Psoas muscle (tissue), 8 donors: ENCODE data around the gene CENPP. TPM values are rescaled to one million over a fixed set of nuclear protein-coding genes. Genes with fewer than 3 reads are reported as not detected.

ENCODE experiments used
- ATAC-seq, 4 donors: fragments of 200-7000 bp; cut with Tn5 transposase; one replicate each; pipeline ENCODE4 v1.9.1; 2020; ENCODE audit warnings: moderate library complexity in 3 of 4, mild to moderate bottlenecking in 2 of 4
- DNase-seq, 2 donors: peaks; one replicate each; pipeline ENCODE4 v3.0.0-alpha.2; 2020
- H3K27ac ChIP-seq: fragments of 200-600 bp; one replicate; pipeline ENCODE4 v1.8.0; 2022
- H3K27me3 ChIP-seq, 3 donors: fragments of 200-600 bp in 1 of 3; one replicate each; pipeline versions ENCODE4 v1.6.1 to v1.8.0; 2013 to 2022; ENCODE audit warnings: low read length in 2 of 3, mild to moderate bottlenecking in 2 of 3, moderate library complexity in 1 of 3; ENCODE audit not compliant: insufficient read depth in 3 of 3
- H3K36me3 ChIP-seq, 2 donors: fragments of 200-600 bp in 1 of 2; one replicate each; pipeline versions ENCODE4 v1.6.1 to v1.8.0; 2013 to 2022; ENCODE audit warnings: low read depth in 1 of 2, mild to moderate bottlenecking in 1 of 2, moderate library complexity in 1 of 2; ENCODE audit not compliant: insufficient read depth in 1 of 2
- H3K4me1 ChIP-seq: fragments of 200-600 bp; one replicate; pipeline ENCODE4 v1.8.0; 2022
- H3K4me3 ChIP-seq: fragments of 200-600 bp; one replicate; pipeline ENCODE4 v1.8.0; 2022; ENCODE audit warnings: mild to moderate bottlenecking
- H3K9me3 ChIP-seq: fragments of 200-600 bp; one replicate; pipeline ENCODE4 v1.8.0; 2022
- CTCF ChIP-seq: fragments of 200-600 bp; IDR thresholded peaks from one replicate; pipeline ENCODE4 v1.8.0; 2022; ENCODE audit warnings: antibody characterized with exemption
- WGBS, 3 donors: extraction: QIAGEN DNeasy Blood & Tissue Kit; methylation state at CpG; one replicate each; pipeline versions ENCODE4 v1.1.6 to v1.1.7; 2013; 5-methylcytosine and 5-hydroxymethylcytosine counted together
- intact Hi-C, 2 donors: fragments of 100-400 bp; cut with DNase I; formaldehyde crosslinking; loops; one replicate each; pipeline versions ENCODE4 v1.11.0 to v1.14.2; 2022
- polyA plus RNA-seq, 3 donors: library from polyadenylated mRNA; stranded (reverse); fragments of 200-250 nt; gene quantifications; one replicate each; pipeline ENCODE4 v1.2.3, GENCODE V29; 2013
- total RNA-seq, 4 donors: library from RNA; stranded (reverse); fragmentation: NEBNext Ultra II Directional in 2 of 4; extraction: Animal tissue kit (Norgen Biotek cat#: 25700) in 2 of 4; gene quantifications; one replicate each; pipeline versions ENCODE4 v1.2.1 to v1.2.4, GENCODE V29; 2021 to 2023
- donor health status: healthy with polysubstance abuse.
- donor health status: DM: no; HTN: no; CAD: no; lungs with moderate emphysema.
- donor health status: Bipolar disorder and iron deficiency.
- donor health status: healthy.
- donor health status: DM: yes; HTN: yes; CAD: no.
- donor health status: DM: no; HTN: no; CAD: no.
- donor health status: DM: no; HTN: no; CAD: no.
- donor health status: DM: yes; HTN: yes; CAD: no.

Gene CENPP
- total and polyA plus RNA-seq, 7 donors, result 1.8 to 15.7 (median 6.4) TPM

- H3K9me3 ChIP-seq, result no peaks in the 10 kb centered on the region
- no peaks in the 10 kb centered on the region for H3K36me3 ChIP-seq
- peaks cover 7% of the 10 kb centered on the region for H3K4me1 ChIP-seq
- no peak for TF ChIP-seq CTCF
- H3K27ac ChIP-seq, result peak overlapping the region; percentile 77
- no peak for DNase-seq
- H3K4me3 ChIP-seq, result peak overlapping the region; percentile 19
- no peaks in the 10 kb centered on the region for H3K27me3 ChIP-seq
- intact Hi-C loops, result no loop called here
- ATAC-seq, result no peak
Observed at GRCh38 chr9:92463387-92463786, 137.6 kb downstream of the CENPP start.

- Histone ChIP-seq H3K36me3 (no peaks in the 10 kb centered on the region), H3K27ac (peak overlapping the region; percentile 77), H3K4me1 (peaks cover 7% of the 10 kb centered on the region), H3K4me3 (peak overlapping the region; percentile 19), H3K27me3 (no peaks in the 10 kb centered on the region), H3K9me3 (no peaks in the 10 kb centered on the region)
- WGBS, 3 donors, result 45 to 56% (median 54%) methylated on average over 3 of the region's 3 CpGs
- ATAC-seq (peak; percentile 89 to 92 (median 92)), DNase-seq (no peak)
- intact Hi-C loops, result no loop called here
- TF ChIP-seq CTCF, result no peak
Observed at GRCh38 chr9:92463984-92464383, 138.2 kb downstream of the CENPP start.

GRCh38 chr9:92467041-92467440 lies 141.3 kb downstream of the CENPP start:
- intact Hi-C loops, result no loop called here
- 91 to 100% (median 92%) methylated on average over 1 of the region's 1 CpG for WGBS, 3 donors
- no peak for TF ChIP-seq CTCF
- no peak overlapping the region for H3K4me3 ChIP-seq
- no peak for DNase-seq
- no peak overlapping the region for H3K27ac ChIP-seq
- ATAC-seq, result no peak
- no peaks in the 10 kb centered on the region for H3K27me3 ChIP-seq
- H3K36me3 ChIP-seq, result no peaks in the 10 kb centered on the region
- H3K9me3 ChIP-seq, result no peaks in the 10 kb centered on the region
- H3K4me1 ChIP-seq, result peaks cover 7% of the 10 kb centered on the region

- H3K36me3 ChIP-seq, result no peaks in the 10 kb centered on the region
- no peak for ATAC-seq
- intact Hi-C loops, result no loop called here
- DNase-seq, result no peak
- TF ChIP-seq CTCF, result no peak
- no peak overlapping the region for H3K27ac ChIP-seq
- WGBS, 3 donors, result 87 to 90% (median 89%) methylated on average over 2 of the region's 2 CpGs
- H3K4me1 ChIP-seq, result peaks cover 7% of the 10 kb centered on the region
- no peaks in the 10 kb centered on the region for H3K9me3 ChIP-seq
- H3K4me3 ChIP-seq, result no peak overlapping the region
- no peaks in the 10 kb centered on the region for H3K27me3 ChIP-seq
Observed at GRCh38 chr9:92467511-92467910, 141.8 kb downstream of the CENPP start.

- no peaks in the 10 kb centered on the region for H3K36me3 ChIP-seq
- no peaks in the 10 kb centered on the region for H3K27me3 ChIP-seq
- no peak overlapping the region for H3K27ac ChIP-seq
- H3K4me1 ChIP-seq, result peaks cover 7% of the 10 kb centered on the region
- H3K9me3 ChIP-seq, result no peaks in the 10 kb centered on the region
- TF ChIP-seq CTCF, result no peak
- WGBS, 3 donors, result 97 to 100% (median 100%) methylated on average over 2 of the region's 2 CpGs
- H3K4me3 ChIP-seq, result no peak overlapping the region
- no peak for DNase-seq
- intact Hi-C loops, result no loop called here
- ATAC-seq, result no peak
Observed at GRCh38 chr9:92468206-92468605, 142.5 kb downstream of the CENPP start.
